Osteoblast (primary cell): ENCODE measurements around the gene SLAIN1. TPM values are rescaled to one million over a fixed set of nuclear protein-coding genes. Genes with fewer than 3 reads are reported as not detected.

Experiments used
- DNase-seq: peaks from one replicate; pipeline ENCODE4 v3.0.0; 2011; ENCODE audit warnings: low spot score, mixed read lengths; ENCODE audit not compliant: insufficient read length; ENCODE audit errors: missing footprints
- H2AFZ ChIP-seq: 2 replicates; pipeline ENCODE4 v1.6.0; 2011; ENCODE audit warnings: mild to moderate bottlenecking, low read length
- H3K27ac ChIP-seq: 2 replicates; pipeline ENCODE4 v1.5.1; 2011; ENCODE audit warnings: mild to moderate bottlenecking, low read depth, low read length, moderate library complexity
- H3K27me3 ChIP-seq: 2 replicates; pipeline ENCODE4 v1.6.0; 2012; ENCODE audit warnings: mild to moderate bottlenecking, control low read depth, inconsistent platforms, low read length, moderate library complexity; ENCODE audit not compliant: insufficient read depth
- H3K36me3 ChIP-seq: 2 replicates; pipeline ENCODE4 v1.5.1; 2011; ENCODE audit warnings: mild to moderate bottlenecking, low read length, control low read depth, moderate library complexity; ENCODE audit not compliant: insufficient read depth
- H3K4me1 ChIP-seq: 2 replicates; pipeline ENCODE4 v1.5.1; 2011; ENCODE audit warnings: mild to moderate bottlenecking, low read length, control low read depth, moderate library complexity; ENCODE audit not compliant: insufficient read depth
- H3K4me2 ChIP-seq: 2 replicates; pipeline ENCODE4 v1.6.0; 2011; ENCODE audit warnings: mild to moderate bottlenecking, low read length; ENCODE audit not compliant: insufficient read depth
- H3K4me3 ChIP-seq: fragments of 200-600 bp; sonication (generic); 3 replicates; pipeline ENCODE4 v1.5.1; 2012; ENCODE audit warnings: mild to moderate bottlenecking, low read length, inconsistent platforms; ENCODE audit not compliant: insufficient read depth
- H3K79me2 ChIP-seq: 2 replicates; pipeline ENCODE4 v1.6.0; 2012; ENCODE audit warnings: mild to moderate bottlenecking, low read length, control low read depth, inconsistent platforms; ENCODE audit not compliant: insufficient read depth
- H3K9me3 ChIP-seq: 2 replicates; pipeline ENCODE4 v1.5.1; 2011; ENCODE audit warnings: low read depth, low read length, control low read depth
- H4K20me1 ChIP-seq: 2 replicates; pipeline ENCODE4 v1.6.0; 2012; ENCODE audit warnings: mild to moderate bottlenecking, low read length, control low read depth; ENCODE audit not compliant: insufficient read depth
- CTCF ChIP-seq: IDR thresholded peaks from 2 replicates; pipeline ENCODE4 v1.5.1; 2011; ENCODE audit warnings: mild to moderate bottlenecking, low read depth, low read length, moderate library complexity; ENCODE audit errors: extremely low read depth
- total RNA-seq: library from RNA; depleted of rRNA; stranded (reverse); fragments of >200 nt; gene quantifications from 2 replicates; pipeline ENCODE4 v1.2.3, GENCODE V29; 2012

Gene SLAIN1
- total RNA-seq, 1 donor = not detected

DNA sequence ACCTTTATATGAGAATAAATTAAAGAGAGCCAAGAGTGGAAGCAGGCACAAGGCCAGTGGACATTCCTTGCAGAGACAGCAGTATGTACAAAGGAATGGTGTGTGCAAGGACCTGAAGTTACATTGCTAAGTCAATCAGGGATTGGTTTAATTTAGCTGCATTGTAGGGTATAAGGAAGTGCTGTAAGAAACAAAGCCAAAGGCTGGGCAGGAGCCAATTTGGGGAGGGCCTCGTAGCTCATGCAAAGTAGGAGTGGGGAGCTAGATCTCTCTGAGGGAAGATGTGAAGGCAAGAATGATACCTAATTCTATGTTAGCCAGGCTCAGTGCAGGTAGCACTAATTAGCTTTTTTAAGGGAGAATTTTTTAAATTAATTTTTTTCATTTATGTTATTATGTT is 76.7 kb downstream of the SLAIN1 start:
- Histone ChIP-seq H3K4me1 (no peaks in the 10 kb centered on the region), H3K27me3 (no peaks in the 10 kb centered on the region), H4K20me1 (no peaks in the 10 kb centered on the region), H3K27ac (no peak overlapping the region), H2AFZ (no peak overlapping the region), H3K79me2 (no peaks in the 10 kb centered on the region), H3K4me2 (no peak overlapping the region), H3K9me3 (no peaks in the 10 kb centered on the region), H3K36me3 (no peaks in the 10 kb centered on the region), H3K4me3 (no peak overlapping the region)
- no peak for DNase-seq
- TF ChIP-seq CTCF = no peak

DNA sequence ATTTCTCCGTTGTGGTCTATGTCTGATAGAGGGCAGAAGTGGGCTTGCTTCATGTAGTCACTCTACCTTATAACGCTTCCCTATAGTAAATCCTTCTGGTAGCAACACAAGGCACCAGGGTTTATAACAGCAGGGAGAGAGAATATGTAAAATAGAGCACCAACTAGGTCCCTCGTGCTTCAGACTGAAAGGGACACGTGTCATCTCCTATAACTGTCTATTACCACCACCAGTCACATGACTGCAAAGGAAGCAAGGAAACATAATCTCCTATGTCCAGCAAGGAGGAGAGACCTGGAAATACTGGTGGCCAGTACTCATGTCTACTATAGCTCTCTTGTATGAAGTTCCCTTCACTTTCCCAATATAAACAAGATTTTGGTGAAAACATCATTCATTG is 79.2 kb downstream of the SLAIN1 start:
- Histone ChIP-seq H2AFZ (no peak overlapping the region), H3K4me3 (no peak overlapping the region), H3K36me3 (no peaks in the 10 kb centered on the region), H4K20me1 (no peaks in the 10 kb centered on the region), H3K27ac (no peak overlapping the region), H3K9me3 (no peaks in the 10 kb centered on the region), H3K79me2 (no peaks in the 10 kb centered on the region), H3K4me2 (no peak overlapping the region), H3K4me1 (no peaks in the 10 kb centered on the region), H3K27me3 (no peaks in the 10 kb centered on the region)
- no peak for DNase-seq
- TF ChIP-seq CTCF = no peak

GRCh38 chr13:77779552-77780272 is 82.2 kb downstream of the SLAIN1 start:
- no peaks in the 10 kb centered on the region for H4K20me1 ChIP-seq
- DNase-seq = no peak
- no peak overlapping the region for H3K27ac ChIP-seq
- no peak overlapping the region for H3K4me3 ChIP-seq
- peak; percentile 53 for TF ChIP-seq CTCF
- no peaks in the 10 kb centered on the region for H3K36me3 ChIP-seq
- H3K4me2 ChIP-seq = no peak overlapping the region
- no peaks in the 10 kb centered on the region for H3K4me1 ChIP-seq
- no peaks in the 10 kb centered on the region for H3K27me3 ChIP-seq
- no peaks in the 10 kb centered on the region for H3K9me3 ChIP-seq
- H2AFZ ChIP-seq = no peak overlapping the region
- no peaks in the 10 kb centered on the region for H3K79me2 ChIP-seq

- no peaks in the 10 kb centered on the region for H4K20me1 ChIP-seq
- DNase-seq = no peak
- no peaks in the 10 kb centered on the region for H3K79me2 ChIP-seq
- no peaks in the 10 kb centered on the region for H3K36me3 ChIP-seq
- no peak for TF ChIP-seq CTCF
- H2AFZ ChIP-seq = no peak overlapping the region
- no peaks in the 10 kb centered on the region for H3K27me3 ChIP-seq
- no peak overlapping the region for H3K4me3 ChIP-seq
- H3K4me1 ChIP-seq = no peaks in the 10 kb centered on the region
- H3K9me3 ChIP-seq = no peaks in the 10 kb centered on the region
- no peak overlapping the region for H3K27ac ChIP-seq
- H3K4me2 ChIP-seq = no peak overlapping the region
Measured at GRCh38 chr13:77781808-77782207, 84.3 kb downstream of the SLAIN1 start.
